H1 (cell line): ENCODE data around the gene P2RX7.

Source experiments
- CBX5 ChIP-seq: fragments of 300-800, 300-1000 bp; sonication (generic); IDR thresholded peaks from 2 replicates; pipeline ENCODE4 v1.7.1; 2016; ENCODE audit warnings: antibody characterized with exemption, low read length, low read depth
- CEBPB ChIP-seq: IDR thresholded peaks from 2 replicates; pipeline ENCODE4 v1.6.1; 2012; ENCODE audit warnings: low read depth, low read length
- EZH2 ChIP-seq: fragments of 200-600 bp; sonication (generic); IDR thresholded peaks from 2 replicates; pipeline ENCODE4 v1.7.1; 2012; ENCODE audit warnings: low read depth, mild to moderate bottlenecking, moderate library complexity, low read length, inconsistent platforms; ENCODE audit not compliant: severe bottlenecking
- JUN ChIP-seq: IDR thresholded peaks from 2 replicates; pipeline ENCODE4 v1.6.1; 2011; ENCODE audit warnings: low read depth, mild to moderate bottlenecking, improper control_type of control experiment, low read length
- JUND ChIP-seq: IDR thresholded peaks from 2 replicates; pipeline ENCODE4 v1.6.1; 2011; ENCODE audit warnings: mild to moderate bottlenecking, improper control_type of control experiment, low read length
- SUZ12 ChIP-seq: fragments of 200-600 bp; sonication (generic); IDR thresholded peaks from 2 replicates; pipeline ENCODE4 v1.6.1; 2012; ENCODE audit warnings: mild to moderate bottlenecking, inconsistent platforms, low read length, moderate library complexity, mixed read lengths
- TAF1 ChIP-seq: IDR thresholded peaks from 2 replicates; pipeline ENCODE4 v1.6.1; 2011; ENCODE audit warnings: mild to moderate bottlenecking, low read depth, low read length
- TCF12 ChIP-seq: IDR thresholded peaks from 2 replicates; pipeline ENCODE4 v1.6.1; 2011; ENCODE audit warnings: low read depth, mild to moderate bottlenecking, low read length
- TF ChIP-seq, protein P1 (sequence below), 3 experiments: IDR thresholded peaks; 1 replicate in 2 of 3; 2 replicates in 1 of 3; pipeline versions ENCODE4 v1.5.1 to v1.6.1; 2011; ENCODE audit warnings: low read length in 3 of 3, mild to moderate bottlenecking in 3 of 3, inconsistent platforms in 2 of 3, low read depth in 1 of 3, moderate library complexity in 1 of 3; ENCODE audit not compliant: insufficient read depth in 1 of 3; ENCODE audit errors: control extremely low read depth in 1 of 3

DNA sequence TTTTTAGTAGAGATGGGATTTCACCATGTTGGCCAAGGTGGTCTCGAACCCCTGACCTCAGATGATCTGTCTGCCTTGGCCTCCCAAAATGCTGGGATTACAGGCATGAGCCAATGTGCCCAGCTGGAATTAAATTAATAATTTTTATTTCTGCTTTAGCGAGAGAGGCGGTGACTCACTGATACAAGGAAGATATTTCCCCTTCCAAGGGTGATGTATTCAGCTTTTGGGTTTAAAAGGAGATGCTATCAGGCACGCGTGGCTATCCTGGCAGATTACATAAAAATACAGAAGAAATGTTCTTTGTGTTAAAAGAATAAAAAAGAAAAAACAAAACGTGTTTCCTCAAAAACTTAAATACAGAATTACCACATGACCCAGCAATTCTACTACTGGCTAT lies 12.4 kb upstream of the P2RX7 start:
- TF ChIP-seq SUZ12, result no peak
- no peak for TF ChIP-seq TAF1
- TF ChIP-seq CEBPB, result no peak
- TF ChIP-seq, protein P1, sequence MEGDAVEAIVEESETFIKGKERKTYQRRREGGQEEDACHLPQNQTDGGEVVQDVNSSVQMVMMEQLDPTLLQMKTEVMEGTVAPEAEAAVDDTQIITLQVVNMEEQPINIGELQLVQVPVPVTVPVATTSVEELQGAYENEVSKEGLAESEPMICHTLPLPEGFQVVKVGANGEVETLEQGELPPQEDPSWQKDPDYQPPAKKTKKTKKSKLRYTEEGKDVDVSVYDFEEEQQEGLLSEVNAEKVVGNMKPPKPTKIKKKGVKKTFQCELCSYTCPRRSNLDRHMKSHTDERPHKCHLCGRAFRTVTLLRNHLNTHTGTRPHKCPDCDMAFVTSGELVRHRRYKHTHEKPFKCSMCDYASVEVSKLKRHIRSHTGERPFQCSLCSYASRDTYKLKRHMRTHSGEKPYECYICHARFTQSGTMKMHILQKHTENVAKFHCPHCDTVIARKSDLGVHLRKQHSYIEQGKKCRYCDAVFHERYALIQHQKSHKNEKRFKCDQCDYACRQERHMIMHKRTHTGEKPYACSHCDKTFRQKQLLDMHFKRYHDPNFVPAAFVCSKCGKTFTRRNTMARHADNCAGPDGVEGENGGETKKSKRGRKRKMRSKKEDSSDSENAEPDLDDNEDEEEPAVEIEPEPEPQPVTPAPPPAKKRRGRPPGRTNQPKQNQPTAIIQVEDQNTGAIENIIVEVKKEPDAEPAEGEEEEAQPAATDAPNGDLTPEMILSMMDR (IDR thresholded peaks at IDR 0.05; ENCODE audit: control extremely low read depth in 1 of 3, insufficient read depth in 1 of 3, low read depth in 1 of 3, low read length in 3 of 3), result no peak
- TF ChIP-seq EZH2, result no peak
- no peak for TF ChIP-seq JUN
- TF ChIP-seq TCF12, result no peak
- TF ChIP-seq JUND, result no peak
- no peak for TF ChIP-seq CBX5
